H9 (cell line): ENCODE measurements around the gene DPP6. TPM values are rescaled to one million over a fixed set of nuclear protein-coding genes. Genes with fewer than 3 reads are reported as not detected.

Experiments
- DNase-seq: peaks from one replicate; pipeline ENCODE4 v3.0.0-alpha.2; 2017
- H2AFZ ChIP-seq: one replicate; pipeline ENCODE4 v1.6.1; 2013; ENCODE audit warnings: mild to moderate bottlenecking, low read length, control low read depth, moderate library complexity
- H2AK5ac ChIP-seq: 2 replicates; pipeline ENCODE4 v1.6.1; 2013; ENCODE audit warnings: low read length, control low read depth, mixed read lengths; ENCODE audit not compliant: insufficient read length
- H2BK120ac ChIP-seq: one replicate; pipeline ENCODE4 v1.6.1; 2013; ENCODE audit warnings: low read depth, mild to moderate bottlenecking, low read length, control low read depth, inconsistent platforms; ENCODE audit not compliant: poor library complexity, severe bottlenecking
- H2BK12ac ChIP-seq: 2 replicates; pipeline ENCODE4 v1.6.1; 2013; ENCODE audit warnings: low read length, control low read depth, mixed read lengths, low read depth; ENCODE audit not compliant: insufficient read length
- H2BK15ac ChIP-seq: 2 replicates; pipeline ENCODE4 v1.6.1; 2013; ENCODE audit warnings: low read depth, low read length, control low read depth
- H2BK20ac ChIP-seq: one replicate; pipeline ENCODE4 v1.6.1; 2013; ENCODE audit warnings: low read depth, mild to moderate bottlenecking, low read length, control low read depth, inconsistent platforms; ENCODE audit not compliant: poor library complexity, severe bottlenecking
- H2BK5ac ChIP-seq: 2 replicates; pipeline ENCODE4 v1.6.1; 2013; ENCODE audit warnings: low read length, control low read depth, mixed read lengths; ENCODE audit not compliant: insufficient read length
- H3K14ac ChIP-seq: 2 replicates; pipeline ENCODE4 v1.6.1; 2013; ENCODE audit warnings: low read length, control low read depth; ENCODE audit not compliant: insufficient read depth
- H3K18ac ChIP-seq: 2 replicates; pipeline ENCODE4 v1.6.1; 2013; ENCODE audit warnings: low read depth, mild to moderate bottlenecking, mixed read lengths, low read length, control low read depth; ENCODE audit not compliant: insufficient read length
- H3K23ac ChIP-seq: 2 replicates; pipeline ENCODE4 v1.6.1; 2013; ENCODE audit warnings: low read length, control low read depth, mixed read lengths, low read depth; ENCODE audit not compliant: insufficient read length
- H3K23me2 ChIP-seq: 2 replicates; pipeline ENCODE4 v1.6.1; 2013; ENCODE audit warnings: low read depth, mild to moderate bottlenecking, mixed read lengths, low read length, control low read depth; ENCODE audit not compliant: insufficient read length, poor library complexity, severe bottlenecking
- H3K27ac ChIP-seq: 2 replicates; pipeline ENCODE4 v1.5.1; 2013; ENCODE audit warnings: low read length, control low read depth, mixed read lengths, low read depth; ENCODE audit not compliant: insufficient read length
- H3K27me3 ChIP-seq: 2 replicates; pipeline ENCODE4 v1.6.1; 2013; ENCODE audit warnings: low read length, control low read depth, inconsistent platforms; ENCODE audit not compliant: insufficient read depth
- H3K4ac ChIP-seq: 2 replicates; pipeline ENCODE4 v1.6.1; 2013; ENCODE audit warnings: low read depth, mild to moderate bottlenecking, control low read depth, inconsistent platforms, low read length, moderate library complexity
- H3K4me1 ChIP-seq: 2 replicates; pipeline ENCODE4 v1.6.1; 2013; ENCODE audit warnings: low read length, control low read depth, inconsistent platforms; ENCODE audit not compliant: insufficient read depth
- H3K4me2 ChIP-seq: 2 replicates; pipeline ENCODE4 v1.6.1; 2013; ENCODE audit warnings: low read length, control low read depth, mixed read lengths; ENCODE audit not compliant: insufficient read length, insufficient read depth
- H3K56ac ChIP-seq: 2 replicates; pipeline ENCODE4 v1.6.1; 2013; ENCODE audit warnings: low read depth, mild to moderate bottlenecking, mixed read lengths, low read length, control low read depth; ENCODE audit not compliant: insufficient read length
- H3K79me1 ChIP-seq: 2 replicates; pipeline ENCODE4 v1.6.1; 2013; ENCODE audit warnings: low read depth, mild to moderate bottlenecking, moderate library complexity, low read length, control low read depth, inconsistent platforms; ENCODE audit not compliant: insufficient read depth, poor library complexity, severe bottlenecking
- H3K79me2 ChIP-seq: 2 replicates; pipeline ENCODE4 v1.6.1; 2013; ENCODE audit warnings: low read length, control low read depth, inconsistent platforms; ENCODE audit not compliant: insufficient read depth
- H3K9ac ChIP-seq: 2 replicates; pipeline ENCODE4 v1.6.1; 2013; ENCODE audit warnings: low read length, control low read depth, mixed read lengths; ENCODE audit not compliant: insufficient read length; ENCODE audit errors: extremely low read depth
- H3K9me3 ChIP-seq: one replicate; pipeline ENCODE4 v1.6.1; 2013; ENCODE audit warnings: low read depth, low read length, inconsistent platforms; ENCODE audit not compliant: control insufficient read depth
- H3T11ph ChIP-seq: one replicate; pipeline ENCODE4 v1.6.1; 2013; ENCODE audit warnings: mild to moderate bottlenecking, low read length, control low read depth, inconsistent platforms
- H4K20me1 ChIP-seq: one replicate; pipeline ENCODE4 v1.6.1; 2013; ENCODE audit not compliant: control insufficient read depth, insufficient read length, insufficient read depth
- H4K5ac ChIP-seq: 2 replicates; pipeline ENCODE4 v1.6.1; 2013; ENCODE audit warnings: low read depth, mild to moderate bottlenecking, mixed read lengths, low read length, control low read depth; ENCODE audit not compliant: insufficient read length
- H4K8ac ChIP-seq: replicated peaks from 2 replicates; pipeline ENCODE4 v1.6.1; 2013; ENCODE audit warnings: low read length, control low read depth, mixed read lengths, low read depth; ENCODE audit not compliant: insufficient read length
- H4K91ac ChIP-seq: 2 replicates; pipeline ENCODE4 v1.6.1; 2013; ENCODE audit warnings: low read depth, mild to moderate bottlenecking, moderate library complexity, mixed read lengths, low read length, control low read depth; ENCODE audit not compliant: insufficient read length
- H3K27ac Mint-ChIP-seq, 3 experiments: 2 replicates in 2 of 3; 3 replicates in 1 of 3; pipeline ENCODE4 v1.8.0; 2020 to 2021; ENCODE audit warnings: mixed read lengths in 3 of 3, mild to moderate bottlenecking in 1 of 3, moderate library complexity in 1 of 3
- H3K27me3 Mint-ChIP-seq: 2 replicates; pipeline ENCODE4 v1.8.0; 2021; ENCODE audit warnings: low read depth, mild to moderate bottlenecking, moderate library complexity, mixed read lengths
- H3K36me3 Mint-ChIP-seq, 3 experiments: 2 replicates in 2 of 3; 3 replicates in 1 of 3; pipeline ENCODE4 v1.8.0; 2020 to 2021; ENCODE audit warnings: low read depth in 3 of 3, mixed read lengths in 3 of 3; ENCODE audit not compliant: insufficient read depth in 1 of 3
- H3K4me1 Mint-ChIP-seq, 2 experiments: 2 replicates each; pipeline ENCODE4 v1.8.0; 2020; ENCODE audit warnings: mixed read lengths in 2 of 2
- H3K4me3 Mint-ChIP-seq, 2 experiments: 2 replicates in 1 of 2; 3 replicates in 1 of 2; pipeline ENCODE4 v1.8.0; 2020 to 2021; ENCODE audit warnings: mild to moderate bottlenecking in 2 of 2, mixed read lengths in 2 of 2, moderate library complexity in 1 of 2
- H3K9me3 Mint-ChIP-seq, 2 experiments: 2 replicates in 1 of 2; 3 replicates in 1 of 2; pipeline ENCODE4 v1.8.0; 2020; ENCODE audit warnings: mild to moderate bottlenecking in 2 of 2, mixed read lengths in 2 of 2, moderate library complexity in 1 of 2
- WGBS: extraction: QIAGEN DNeasy Blood & Tissue Kit; methylation state at CpG from one replicate; pipeline ENCODE4 v1.1.7; 2013; ENCODE audit warnings: missing lambda C conversion rate, low lambda C conversion rate, mixed read lengths; ENCODE audit not compliant: insufficient read length; ENCODE audit errors: extremely low coverage; 5-methylcytosine and 5-hydroxymethylcytosine counted together
- total RNA-seq: library from RNA; stranded (reverse); gene quantifications from 2 replicates; pipeline ENCODE4 v1.2.1, GENCODE V29; 2021
- TF ChIP-seq, protein P1 (sequence below): fragments of 200-600 bp; sonication (generic); conservative IDR thresholded peaks from 3 replicates; pipeline ENCODE4 v1.8.0; 2021; ENCODE audit warnings: antibody characterized with exemption, mild to moderate bottlenecking

Gene DPP6
- total RNA-seq, 1 experiment from 2014 or later, result 4.5 TPM

DNA sequence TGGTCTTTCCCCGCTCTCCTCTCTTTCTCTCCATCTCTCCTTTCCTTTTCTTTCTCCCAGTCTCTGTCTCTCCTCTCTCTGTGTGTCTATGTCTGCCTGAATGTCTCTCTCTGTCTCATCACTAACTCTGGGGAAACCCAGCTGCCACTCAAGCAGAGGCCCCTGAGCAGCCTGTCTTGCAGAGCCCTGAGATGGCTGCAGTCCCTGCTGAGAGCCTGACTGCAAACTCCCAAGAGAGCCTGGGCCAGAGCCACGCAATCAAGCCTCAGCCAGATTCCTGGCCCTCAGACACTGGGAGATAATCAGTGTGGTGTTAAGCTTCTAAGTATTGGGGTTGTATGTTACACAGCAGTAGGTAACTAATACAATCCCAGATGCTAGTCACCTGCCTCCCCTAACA is 859.2 kb downstream of the DPP6 start:
- no peaks in the 10 kb centered on the region for H3K79me2 ChIP-seq
- Mint-ChIP-seq H3K27ac (no peak overlapping the region), H3K36me3 (peaks cover 0 to 13% (median 8%) of the 10 kb centered on the region in 3 experiments; a peak in 6 of 7 replicates), H3K9me3 (peaks cover 24 to 30% of the 10 kb centered on the region in 2 experiments), H3K4me3 (no peak overlapping the region), H3K4me1 (peaks cover 5 to 7% of the 10 kb centered on the region in 2 experiments), H3K27me3 (peaks cover 35% of the 10 kb centered on the region)
- H2AK5ac ChIP-seq, result no peak overlapping the region
- H4K5ac ChIP-seq, result no peak overlapping the region
- no peak overlapping the region for H3K27ac ChIP-seq
- H3K23me2 ChIP-seq, result peaks cover 3% of the 10 kb centered on the region
- no peaks in the 10 kb centered on the region for H3K9me3 ChIP-seq
- H2AFZ ChIP-seq, result no peak overlapping the region
- no peaks in the 10 kb centered on the region for H4K20me1 ChIP-seq
- TF ChIP-seq, protein P1, sequence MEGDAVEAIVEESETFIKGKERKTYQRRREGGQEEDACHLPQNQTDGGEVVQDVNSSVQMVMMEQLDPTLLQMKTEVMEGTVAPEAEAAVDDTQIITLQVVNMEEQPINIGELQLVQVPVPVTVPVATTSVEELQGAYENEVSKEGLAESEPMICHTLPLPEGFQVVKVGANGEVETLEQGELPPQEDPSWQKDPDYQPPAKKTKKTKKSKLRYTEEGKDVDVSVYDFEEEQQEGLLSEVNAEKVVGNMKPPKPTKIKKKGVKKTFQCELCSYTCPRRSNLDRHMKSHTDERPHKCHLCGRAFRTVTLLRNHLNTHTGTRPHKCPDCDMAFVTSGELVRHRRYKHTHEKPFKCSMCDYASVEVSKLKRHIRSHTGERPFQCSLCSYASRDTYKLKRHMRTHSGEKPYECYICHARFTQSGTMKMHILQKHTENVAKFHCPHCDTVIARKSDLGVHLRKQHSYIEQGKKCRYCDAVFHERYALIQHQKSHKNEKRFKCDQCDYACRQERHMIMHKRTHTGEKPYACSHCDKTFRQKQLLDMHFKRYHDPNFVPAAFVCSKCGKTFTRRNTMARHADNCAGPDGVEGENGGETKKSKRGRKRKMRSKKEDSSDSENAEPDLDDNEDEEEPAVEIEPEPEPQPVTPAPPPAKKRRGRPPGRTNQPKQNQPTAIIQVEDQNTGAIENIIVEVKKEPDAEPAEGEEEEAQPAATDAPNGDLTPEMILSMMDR, result no peak
- no peak overlapping the region for H3K18ac ChIP-seq
- no peak for DNase-seq
- H2BK120ac ChIP-seq, result no peak overlapping the region
- no peak overlapping the region for H2BK20ac ChIP-seq
- H2BK5ac ChIP-seq, result no peak overlapping the region
- H4K91ac ChIP-seq, result no peak overlapping the region
- WGBS, result no CpG with 5 or more reads among the region's 2 CpGs
- H4K8ac ChIP-seq, result no peak overlapping the region
- no peaks in the 10 kb centered on the region for H3K79me1 ChIP-seq
- no peak overlapping the region for H3K14ac ChIP-seq
- no peak overlapping the region for H3K4me2 ChIP-seq
- no peak overlapping the region for H3K4ac ChIP-seq
- H3K56ac ChIP-seq, result no peak overlapping the region
- H2BK15ac ChIP-seq, result no peak overlapping the region
- H3K9ac ChIP-seq, result no peak overlapping the region
- H3K4me1 ChIP-seq, result no peaks in the 10 kb centered on the region
- H3K27me3 ChIP-seq, result no peaks in the 10 kb centered on the region
- H3T11ph ChIP-seq, result no peak overlapping the region
- no peak overlapping the region for H2BK12ac ChIP-seq
- H3K23ac ChIP-seq, result no peak overlapping the region
